NCI-H1694 (cell line): ENCODE measurements around the gene UIMC1.
"Not testable (repeated sequence)": the region's sequence is repeated elsewhere in the genome, so short reads cannot be mapped to it uniquely, and the experiment has no call there.

Experiments
- DNase-seq: peaks from one replicate; lab custom pipeline; 2025; lab: John Stamatoyannopoulos, UW

UIMC1 gene

GRCh38 chr5:177006265-177006972 lies at the start of gene UIMC1:
TSS of gene UIMC1 (minus strand) at chr5:177006779. CDS start at chr5:176982615, 24,164 bp downstream.
- DNase-seq = peak; percentile 80

GRCh38 chr5:177049285-177049684 lies 42.7 kb upstream of the UIMC1 start:
- no peak for DNase-seq

- not testable (repeated sequence) for DNase-seq
Measured at GRCh38 chr5:177048531-177048930, 42.0 kb upstream of the UIMC1 start.

GRCh38 chr5:177045631-177046030 lies 39.1 kb upstream of the UIMC1 start:
- no peak for DNase-seq

- no peak for DNase-seq
Measured at GRCh38 chr5:177044641-177045040, 38.1 kb upstream of the UIMC1 start.

- no peak for DNase-seq
Measured at GRCh38 chr5:177043958-177044357, 37.4 kb upstream of the UIMC1 start.

- no peak for DNase-seq
Measured at GRCh38 chr5:177043114-177043513, 36.5 kb upstream of the UIMC1 start.

- no peak for DNase-seq
Measured at GRCh38 chr5:177041936-177042335, 35.4 kb upstream of the UIMC1 start.

GRCh38 chr5:177040814-177041420 lies 34.3 kb upstream of the UIMC1 start:
- DNase-seq = no peak

- no peak for DNase-seq
Measured at GRCh38 chr5:177036921-177037320, 30.3 kb upstream of the UIMC1 start.

- no peak for DNase-seq
Measured at GRCh38 chr5:177036443-177036842, 29.9 kb upstream of the UIMC1 start.

- no peak for DNase-seq
Measured at GRCh38 chr5:177035976-177036375, 29.4 kb upstream of the UIMC1 start.

GRCh38 chr5:177029498-177029897 lies 22.9 kb upstream of the UIMC1 start:
- DNase-seq = no peak

GRCh38 chr5:177027665-177028064 lies 21.1 kb upstream of the UIMC1 start:
- no peak for DNase-seq

GRCh38 chr5:177025101-177025601 lies 18.6 kb upstream of the UIMC1 start:
- no peak for DNase-seq

- DNase-seq = no peak
Measured at GRCh38 chr5:177024559-177024958, 18.0 kb upstream of the UIMC1 start.

- DNase-seq = no peak
Measured at GRCh38 chr5:177023303-177023664, 16.7 kb upstream of the UIMC1 start.

- peak; percentile 79 for DNase-seq
Measured at GRCh38 chr5:177022386-177023302, 16.1 kb upstream of the UIMC1 start, which contains the start of gene ZNF346. TSS of gene ZNF346 (plus strand) at chr5:177022696. CDS start at chr5:177022739, 43 bp downstream.

GRCh38 chr5:177020033-177020432 lies 13.5 kb upstream of the UIMC1 start:
- DNase-seq = no peak

GRCh38 chr5:177018341-177018740 lies 11.8 kb upstream of the UIMC1 start:
- DNase-seq = no peak

GRCh38 chr5:177015156-177015555 lies 8.6 kb upstream of the UIMC1 start:
- DNase-seq = no peak

GRCh38 chr5:177010153-177010552 lies 3.6 kb upstream of the UIMC1 start:
- no peak for DNase-seq
